OCI-LY1 (cell line): ENCODE measurements around the gene BTBD9.

ENCODE experiments used
- H2AFZ ChIP-seq: fragments of 200-600 bp; sonication (generic), shearing (Covaris generic); 2 replicates; pipeline ENCODE4 v1.6.0; 2014; ENCODE audit warnings: antibody characterized with exemption, mild to moderate bottlenecking, low read length
- H3F3A ChIP-seq: fragments of 200-600 bp; sonication (generic), shearing (Covaris generic); 2 replicates; pipeline ENCODE4 v1.6.0; 2014; ENCODE audit warnings: mild to moderate bottlenecking, antibody characterized with exemption, low read length, moderate library complexity; ENCODE audit not compliant: insufficient read depth
- H3K27ac ChIP-seq: fragments of 200-600 bp; sonication (generic); 2 replicates; pipeline ENCODE4 v1.5.1; 2014; ENCODE audit warnings: low read length, mixed run types, mild to moderate bottlenecking, low read depth; ENCODE audit not compliant: poor library complexity, severe bottlenecking
- H3K27me3 ChIP-seq: fragments of 200-600 bp; sonication (generic); 2 replicates; pipeline ENCODE4 v1.6.0; 2014; ENCODE audit warnings: antibody characterized with exemption, mild to moderate bottlenecking, low read length, moderate library complexity; ENCODE audit not compliant: insufficient read depth
- H3K36me3 ChIP-seq: fragments of 200-600 bp; sonication (generic); 2 replicates; pipeline ENCODE4 v1.6.1; 2014; ENCODE audit warnings: mild to moderate bottlenecking, antibody characterized with exemption, low read length, moderate library complexity, mixed read lengths; ENCODE audit not compliant: insufficient read depth
- H3K4me1 ChIP-seq: fragments of 200-600 bp; sonication (generic); 2 replicates; pipeline ENCODE4 v1.5.1; 2014; ENCODE audit warnings: mild to moderate bottlenecking, low read length, moderate library complexity; ENCODE audit not compliant: insufficient read depth, severe bottlenecking
- H3K4me2 ChIP-seq: fragments of 200-600 bp; sonication (generic), shearing (Covaris generic); 2 replicates; pipeline ENCODE4 v1.6.1; 2014; ENCODE audit warnings: low read length
- H3K4me3 ChIP-seq: fragments of 200-600 bp; sonication (generic); 2 replicates; pipeline ENCODE4 v1.5.1; 2014; ENCODE audit warnings: low read length, low read depth, mild to moderate bottlenecking, mixed read lengths; ENCODE audit not compliant: poor library complexity, severe bottlenecking
- H3K79me2 ChIP-seq: fragments of 200-600 bp; shearing (Covaris generic); 2 replicates; pipeline ENCODE4 v1.6.1; 2016; ENCODE audit warnings: mixed run types, low read length, mixed read lengths; ENCODE audit not compliant: insufficient read depth
- H3K9ac ChIP-seq: fragments of 200-600 bp; sonication (generic), shearing (Covaris generic); 2 replicates; pipeline ENCODE4 v1.6.1; 2014; ENCODE audit warnings: mild to moderate bottlenecking, low read length, mixed read lengths
- H3K9me2 ChIP-seq: fragments of 200-600 bp; sonication (generic), shearing (Covaris generic); 2 replicates; pipeline ENCODE4 v1.6.1; 2014; ENCODE audit warnings: low read depth, mild to moderate bottlenecking, low read length, mixed read lengths
- H3K9me3 ChIP-seq: fragments of 200-600 bp; shearing (Covaris generic); 2 replicates; pipeline ENCODE4 v1.6.1; 2014; ENCODE audit warnings: low read length, mixed read lengths
- H4K20me1 ChIP-seq: fragments of 200-600 bp; sonication (generic), shearing (Covaris generic); 2 replicates; pipeline ENCODE4 v1.6.0; 2016; ENCODE audit warnings: mild to moderate bottlenecking, low read length; ENCODE audit not compliant: insufficient read depth
- EZH2 ChIP-seq: fragments of 200-600 bp; sonication (generic), shearing (Covaris generic); IDR thresholded peaks from 2 replicates; pipeline ENCODE4 v1.8.0; 2017; ENCODE audit warnings: borderline replicate concordance, mixed run types, mild to moderate bottlenecking, antibody characterized with exemption, low read length, moderate library complexity, mixed read lengths
- TF ChIP-seq, protein P1 (sequence below): fragments of 200-600 bp; sonication (generic), shearing (Covaris generic); IDR thresholded peaks from 2 replicates; pipeline ENCODE4 v1.5.1; 2017; ENCODE audit warnings: mild to moderate bottlenecking, antibody characterized with exemption, low read length, moderate library complexity, mixed read lengths

BTBD9 gene

DNA sequence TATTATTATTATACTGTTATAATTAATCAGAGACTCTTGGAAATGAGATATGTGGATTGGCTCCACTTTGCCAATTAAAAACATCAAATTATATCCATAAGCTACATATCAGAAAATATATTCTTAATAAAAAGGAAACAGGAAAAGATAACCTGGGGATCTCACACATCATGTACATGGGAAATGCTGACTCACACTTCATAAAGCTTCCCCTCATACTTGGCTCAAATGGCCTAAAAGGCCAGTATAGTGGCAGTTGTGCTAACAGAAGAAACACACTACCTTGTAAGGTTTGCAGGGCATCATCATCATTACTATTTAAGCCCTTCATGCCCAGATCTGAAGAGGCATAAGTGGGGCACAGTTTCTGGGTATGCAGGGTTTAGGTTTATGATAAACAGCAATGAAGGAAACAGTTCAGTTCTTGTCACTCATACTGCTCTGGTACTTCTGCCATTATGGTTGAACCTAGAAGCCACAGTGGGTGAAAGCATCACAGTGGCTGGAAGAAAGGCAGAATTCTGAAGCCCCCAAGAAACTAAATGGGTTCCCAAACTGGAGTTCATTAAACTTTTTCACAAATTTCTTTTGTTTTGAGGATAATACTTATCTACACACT lies 60.6 kb downstream of the BTBD9 start:
- Histone ChIP-seq H3K9ac (no peak overlapping the region), H3K9me2 (no peaks in the 10 kb centered on the region), H3K9me3 (no peaks in the 10 kb centered on the region), H3F3A (no peaks in the 10 kb centered on the region), H3K4me3 (no peak overlapping the region), H3K27me3 (no peaks in the 10 kb centered on the region), H3K4me1 (no peaks in the 10 kb centered on the region), H3K27ac (no peak overlapping the region), H3K4me2 (no peak overlapping the region), H3K79me2 (no peaks in the 10 kb centered on the region), H2AFZ (no peak overlapping the region), H4K20me1 (no peaks in the 10 kb centered on the region), H3K36me3 (no peaks in the 10 kb centered on the region)
- TF ChIP-seq, protein P1, sequence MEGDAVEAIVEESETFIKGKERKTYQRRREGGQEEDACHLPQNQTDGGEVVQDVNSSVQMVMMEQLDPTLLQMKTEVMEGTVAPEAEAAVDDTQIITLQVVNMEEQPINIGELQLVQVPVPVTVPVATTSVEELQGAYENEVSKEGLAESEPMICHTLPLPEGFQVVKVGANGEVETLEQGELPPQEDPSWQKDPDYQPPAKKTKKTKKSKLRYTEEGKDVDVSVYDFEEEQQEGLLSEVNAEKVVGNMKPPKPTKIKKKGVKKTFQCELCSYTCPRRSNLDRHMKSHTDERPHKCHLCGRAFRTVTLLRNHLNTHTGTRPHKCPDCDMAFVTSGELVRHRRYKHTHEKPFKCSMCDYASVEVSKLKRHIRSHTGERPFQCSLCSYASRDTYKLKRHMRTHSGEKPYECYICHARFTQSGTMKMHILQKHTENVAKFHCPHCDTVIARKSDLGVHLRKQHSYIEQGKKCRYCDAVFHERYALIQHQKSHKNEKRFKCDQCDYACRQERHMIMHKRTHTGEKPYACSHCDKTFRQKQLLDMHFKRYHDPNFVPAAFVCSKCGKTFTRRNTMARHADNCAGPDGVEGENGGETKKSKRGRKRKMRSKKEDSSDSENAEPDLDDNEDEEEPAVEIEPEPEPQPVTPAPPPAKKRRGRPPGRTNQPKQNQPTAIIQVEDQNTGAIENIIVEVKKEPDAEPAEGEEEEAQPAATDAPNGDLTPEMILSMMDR, result no peak
- no peak for TF ChIP-seq EZH2

DNA sequence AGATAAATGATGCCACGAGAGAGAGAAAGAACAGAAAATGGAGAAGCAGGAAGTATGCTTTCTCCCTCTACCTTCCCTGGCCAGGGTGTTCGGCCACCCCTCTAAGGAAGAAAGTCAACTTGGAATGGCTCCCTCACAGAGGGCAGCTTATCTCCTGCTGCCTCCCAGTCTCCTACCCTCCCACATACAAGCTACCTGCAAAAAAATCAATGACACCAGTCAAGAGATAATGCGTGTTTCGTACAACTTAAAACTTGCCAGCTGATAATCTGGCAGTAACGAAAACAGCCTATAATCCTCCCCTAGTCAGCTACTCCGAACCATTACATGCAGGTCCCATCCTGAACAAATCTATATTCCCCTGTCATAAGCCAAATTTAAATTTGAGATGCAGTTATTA lies 61.7 kb downstream of the BTBD9 start:
- H3K4me2 ChIP-seq, result no peak overlapping the region
- H3K4me3 ChIP-seq, result no peak overlapping the region
- H3K27me3 ChIP-seq, result no peaks in the 10 kb centered on the region
- H3K4me1 ChIP-seq, result no peaks in the 10 kb centered on the region
- no peak overlapping the region for H2AFZ ChIP-seq
- H4K20me1 ChIP-seq, result no peaks in the 10 kb centered on the region
- no peaks in the 10 kb centered on the region for H3K36me3 ChIP-seq
- H3F3A ChIP-seq, result no peaks in the 10 kb centered on the region
- no peak overlapping the region for H3K27ac ChIP-seq
- no peak overlapping the region for H3K9ac ChIP-seq
- no peaks in the 10 kb centered on the region for H3K9me3 ChIP-seq
- H3K79me2 ChIP-seq, result no peaks in the 10 kb centered on the region
- TF ChIP-seq EZH2, result no peak
- TF ChIP-seq, protein P1, result no peak
- no peaks in the 10 kb centered on the region for H3K9me2 ChIP-seq

DNA sequence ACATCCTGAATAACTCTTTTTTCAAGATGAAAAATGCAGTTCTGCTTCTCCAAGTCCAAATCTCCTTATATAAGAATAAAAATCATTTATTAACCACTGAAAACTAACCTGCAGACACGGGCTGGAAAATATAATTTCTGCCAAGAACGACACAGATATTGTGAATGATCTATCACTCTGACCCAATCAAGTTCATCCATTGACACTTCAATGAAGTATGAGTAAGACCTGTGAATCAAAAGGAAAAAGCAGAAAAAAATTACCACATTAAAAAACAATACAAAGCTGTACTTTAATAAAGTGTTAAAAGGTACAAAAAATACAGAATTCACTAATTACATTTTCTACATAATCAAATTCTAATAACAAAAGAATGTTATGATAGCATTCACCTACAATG lies 62.2 kb downstream of the BTBD9 start:
- no peaks in the 10 kb centered on the region for H3K36me3 ChIP-seq

More for the DNA sequence above, 62.2 kb downstream of the BTBD9 start:
- TF ChIP-seq, protein P1, result no peak
- TF ChIP-seq EZH2, result no peak
- Histone ChIP-seq H3K9ac (no peak overlapping the region), H3F3A (no peaks in the 10 kb centered on the region), H3K79me2 (no peaks in the 10 kb centered on the region), H3K4me1 (peaks cover under 1% of the 10 kb centered on the region), H4K20me1 (no peaks in the 10 kb centered on the region), H3K4me2 (no peak overlapping the region), H3K27me3 (no peaks in the 10 kb centered on the region), H3K9me3 (no peaks in the 10 kb centered on the region), H3K27ac (no peak overlapping the region), H2AFZ (no peak overlapping the region), H3K4me3 (no peak overlapping the region), H3K9me2 (no peaks in the 10 kb centered on the region)
